ENCODE measurements around the gene SULT2B1. TPM values are rescaled to one million over a fixed set of nuclear protein-coding genes. Genes with fewer than 3 reads are reported as not detected.
A peak's percentile ranks its signal among the peaks of the same experiment; 100 is the strongest.

SULT2B1 gene
- total RNA-seq, 2 donors from 2014 or later = 1.4 to 7.7 TPM

DNA sequence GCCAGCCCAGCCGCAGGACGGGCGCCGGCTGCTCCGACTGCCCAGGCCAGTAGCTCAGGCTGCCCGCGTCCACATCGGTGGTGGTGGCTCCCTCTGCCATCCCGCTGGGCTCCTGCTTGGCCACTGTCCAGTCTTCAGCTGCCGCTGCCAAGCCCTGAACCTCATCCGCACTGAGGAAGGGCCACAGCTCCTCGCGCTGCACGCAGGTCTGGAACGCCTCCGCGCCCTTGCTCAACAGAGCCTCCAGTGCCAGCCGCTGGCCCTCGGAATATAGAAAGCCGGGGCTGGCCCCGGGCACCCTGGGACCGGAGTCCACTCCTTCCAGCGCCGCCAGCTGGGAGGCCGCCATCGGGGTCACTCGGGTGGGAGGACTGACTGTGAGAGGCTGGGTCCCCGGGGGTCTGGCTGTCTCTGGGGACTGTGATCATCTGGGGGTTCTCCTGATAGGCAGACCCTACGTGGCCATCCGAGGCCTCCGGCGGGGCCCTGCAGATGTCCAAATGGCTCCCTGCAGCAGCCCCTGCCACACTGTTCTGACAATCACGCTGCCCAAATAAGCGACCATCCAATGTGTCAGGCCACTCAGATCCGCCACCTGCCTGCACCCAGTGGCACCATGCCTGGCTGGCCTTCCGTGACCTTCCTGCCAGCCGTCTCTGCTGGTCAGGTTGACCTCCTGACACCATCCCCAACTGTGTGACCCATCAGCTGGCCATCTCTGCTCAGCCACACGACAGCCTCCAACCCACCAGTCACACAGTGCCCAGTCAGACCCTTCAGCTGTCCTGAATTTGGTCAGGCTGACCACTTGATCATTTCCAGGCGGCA is 61.3 kb downstream of the SULT2B1 start:
- TF ChIP-seq CTCF (IDR thresholded peaks at IDR 0.05) = no peak
- DNase-seq = peak; percentile 68

DNA sequence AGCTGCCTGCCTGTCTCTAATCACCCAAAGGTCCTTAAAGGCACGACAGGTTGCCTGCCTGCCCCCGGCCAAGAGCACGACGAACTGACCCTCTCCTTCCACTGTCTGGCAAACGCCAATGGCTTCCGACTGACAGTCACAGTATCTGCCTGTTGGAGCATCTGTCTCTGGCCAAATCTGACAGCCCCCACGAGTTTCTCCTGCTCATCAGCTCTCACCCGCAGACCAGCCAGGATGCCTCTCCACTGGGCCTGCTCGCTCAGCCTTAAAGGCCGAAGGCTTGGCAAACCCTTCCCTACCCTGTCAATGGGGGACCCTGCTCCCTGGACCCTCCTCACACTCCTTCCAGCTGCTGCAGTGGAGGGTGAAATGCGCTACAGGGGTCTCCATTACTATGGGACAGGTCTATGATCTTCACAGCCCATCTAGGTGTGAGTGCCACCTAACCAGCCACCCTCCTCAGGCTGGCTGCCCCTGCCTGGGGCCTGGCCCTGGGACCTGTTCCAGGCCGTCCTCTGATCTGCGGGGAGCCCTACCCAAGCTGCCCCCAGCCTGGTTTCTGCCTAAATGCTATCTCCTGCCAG is 62.0 kb downstream of the SULT2B1 start:
- Histone ChIP-seq H3K9me3 (no peaks in the 10 kb centered on the region), H3K4me1 (peaks cover 17% of the 10 kb centered on the region), H3K4me3 (peak overlapping the region; percentile 51), H3K36me3 (peaks cover 4% of the 10 kb centered on the region), H3K27me3 (no peaks in the 10 kb centered on the region), H3K27ac (peak overlapping the region; percentile 93), H3K9ac (ENCODE audit: low read depth in 2 of 2, low read length in 2 of 2) (peak overlapping the region; percentile 71 to 100)
- no peak for TF ChIP-seq CTCF (IDR thresholded peaks at IDR 0.05)
- intact Hi-C loops (cut with DNase I) = loop anchor here (10.0 kb wide), 1 partner anchor 289 kb away; the partner anchor contains the start of gene EMP3
- peak; percentile 36 for DNase-seq

More for the DNA sequence above, 61.3 kb downstream of the SULT2B1 start:
- Histone ChIP-seq H3K4me3 (peak overlapping the region; percentile 51), H3K36me3 (peaks cover 4% of the 10 kb centered on the region), H3K27ac (peak overlapping the region; percentile 93), H3K4me1 (peaks cover 17% of the 10 kb centered on the region), H3K9ac (ENCODE audit: low read depth in 2 of 2, low read length in 2 of 2) (peak overlapping the region; percentile 71 to 100), H3K27me3 (no peaks in the 10 kb centered on the region), H3K9me3 (no peaks in the 10 kb centered on the region)
- intact Hi-C loops (cut with DNase I) = loop anchor here (10.0 kb wide), 1 partner anchor 288 kb away; the partner anchor contains the start of gene EMP3

DNA sequence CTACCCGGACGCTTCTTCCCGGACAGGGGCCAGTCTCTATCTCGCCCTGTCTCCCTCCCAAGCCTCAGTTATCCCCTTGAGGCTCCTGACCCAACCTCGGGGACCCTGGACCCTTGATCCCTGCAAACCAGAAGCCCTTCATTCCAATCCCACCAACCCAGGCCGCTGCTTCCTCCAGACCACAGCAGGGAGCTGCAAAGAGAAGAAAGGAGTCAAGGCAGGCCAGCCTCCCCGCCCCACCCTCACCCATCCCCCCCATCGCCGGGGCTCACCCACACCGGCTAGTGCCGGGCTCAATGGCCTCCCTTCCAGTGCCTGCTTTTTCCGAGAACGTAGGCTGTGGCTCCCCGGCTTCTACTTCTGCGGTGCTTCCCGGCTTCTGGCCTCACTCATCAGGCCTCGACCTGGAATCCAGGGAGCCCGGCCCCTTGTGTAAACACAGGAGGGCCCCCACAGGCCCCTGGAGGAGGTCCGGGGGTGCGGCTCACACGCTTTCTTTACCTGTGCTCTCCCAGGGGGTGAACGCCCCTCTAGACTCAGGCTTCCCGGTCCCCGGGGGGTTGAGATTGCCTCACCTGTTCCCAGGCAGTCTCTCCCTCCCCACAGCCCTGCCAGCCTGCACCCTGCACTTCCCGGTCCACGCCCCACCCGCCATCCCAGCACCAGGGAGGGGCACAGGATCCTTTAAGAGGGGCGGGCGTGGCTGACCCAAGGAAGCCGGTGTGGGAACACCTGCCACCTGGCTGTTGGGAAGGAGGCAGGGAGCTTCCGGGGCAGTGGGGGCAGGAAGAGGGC is 62.7 kb downstream of the SULT2B1 start, which contains the start of gene FAM83E:
Gene FAM83E, minus strand, starts transcription at position 641 of the 795 bp plus-strand sequence. CDS start 1,704 bp downstream, outside the sequence.
- no peak for TF ChIP-seq CTCF (IDR thresholded peaks at IDR 0.05)
- peaks cover 4% of the 10 kb centered on the region for H3K36me3 ChIP-seq
- peak within 1 kb of the TSS; percentile 71 to 100 for H3K9ac ChIP-seq (ENCODE audit: low read depth in 2 of 2, low read length in 2 of 2)
- peak; percentile 98 for DNase-seq
- no peaks in the 10 kb centered on the region for H3K9me3 ChIP-seq
- intact Hi-C loops (cut with DNase I) = loop anchor here (10.0 kb wide), 1 partner anchor 290 kb away; the partner anchor contains the start of gene EMP3
- peaks cover 17% of the 10 kb centered on the region for H3K4me1 ChIP-seq
- H3K4me3 ChIP-seq = peak within 1 kb of the TSS; percentile 51
- H3K27me3 ChIP-seq = no peaks in the 10 kb centered on the region
- H3K27ac ChIP-seq = peak within 1 kb of the TSS; percentile 93

- TF ChIP-seq CTCF (IDR thresholded peaks at IDR 0.05) = no peak
- intact Hi-C loops (cut with DNase I) = loop anchor here (10.0 kb wide), 1 partner anchor 291 kb away; the partner anchor contains the start of gene EMP3
- no peaks in the 10 kb centered on the region for H3K27me3 ChIP-seq
- peak overlapping the region; percentile 93 for H3K27ac ChIP-seq
- peak; percentile 34 for DNase-seq
- H3K9ac ChIP-seq (ENCODE audit: low read depth in 2 of 2, low read length in 2 of 2) = peak overlapping the region; percentile 45 to 100
- no peaks in the 10 kb centered on the region for H3K9me3 ChIP-seq
- no peak overlapping the region for H3K4me3 ChIP-seq
- peaks cover 17% of the 10 kb centered on the region for H3K4me1 ChIP-seq
- H3K36me3 ChIP-seq = peaks cover 4% of the 10 kb centered on the region
Measured at GRCh38 chr19:48615231-48616040, 63.5 kb downstream of the SULT2B1 start.
